Spleen (tissue), 7 donors: Measurements from ENCODE around the gene CTNNB1.

Experiments
- POLR2A ChIP-seq, 3 donors: fragments of 450-650 bp; IDR thresholded peaks; one replicate each; pipeline ENCODE4 v1.5.1; 2017; ENCODE audit warnings: antibody characterized with exemption in 3 of 3, mild to moderate bottlenecking in 1 of 3
- POLR2AphosphoS5 ChIP-seq, 3 donors: sonication (generic); formaldehyde crosslinking; IDR thresholded peaks; one replicate each; pipeline ENCODE4 v1.5.1; 2017; ENCODE audit warnings: antibody characterized with exemption in 3 of 3
- TF ChIP-seq, protein P1 (sequence below), 11 experiments: fragments of 200-600 bp in 7 of 11; fragments of 450-650 bp in 4 of 11; sonication (generic) in 4 of 11; IDR thresholded peaks in 8 of 11; conservative IDR thresholded peaks in 3 of 11; 1 replicate in 7 of 11; 2 replicates in 4 of 11; pipeline versions ENCODE4 v1.4.0 to v1.8.0; 2016 to 2021; ENCODE audit warnings: antibody characterized with exemption in 11 of 11, inconsistent platforms in 4 of 11, mild to moderate bottlenecking in 1 of 11
- donor health status: DM: no; HTN: no; CAD: no; lungs with moderate emphysema.
- donor health status: DM: no; HTN: no; CAD: no.
- donor health status: DM: no; HTN: no; CAD: no.

DNA sequence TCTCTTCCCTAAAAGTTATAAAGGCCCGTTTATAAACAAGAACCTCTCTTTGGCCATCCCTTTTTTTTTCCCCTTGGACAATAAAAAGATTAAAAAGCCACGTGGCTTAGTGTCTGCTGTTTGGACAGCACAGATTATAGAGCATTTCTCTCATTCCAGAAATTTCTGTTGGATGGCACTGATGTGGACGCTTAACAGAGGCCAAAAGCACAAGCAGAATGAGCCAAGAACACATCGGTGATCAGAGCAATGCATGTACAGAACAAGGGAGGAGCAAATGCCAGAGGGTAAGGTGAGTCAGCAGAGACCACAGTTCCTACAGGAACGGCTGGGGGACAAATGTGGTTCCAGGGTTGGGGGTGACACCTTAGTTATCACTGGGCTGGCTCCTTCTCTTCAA is 30.3 kb upstream of the CTNNB1 start:
- TF ChIP-seq POLR2A (IDR thresholded peaks at IDR 0.05) (no peak), POLR2AphosphoS5 (IDR thresholded peaks at IDR 0.05) (no peak)
- TF ChIP-seq, protein P1, sequence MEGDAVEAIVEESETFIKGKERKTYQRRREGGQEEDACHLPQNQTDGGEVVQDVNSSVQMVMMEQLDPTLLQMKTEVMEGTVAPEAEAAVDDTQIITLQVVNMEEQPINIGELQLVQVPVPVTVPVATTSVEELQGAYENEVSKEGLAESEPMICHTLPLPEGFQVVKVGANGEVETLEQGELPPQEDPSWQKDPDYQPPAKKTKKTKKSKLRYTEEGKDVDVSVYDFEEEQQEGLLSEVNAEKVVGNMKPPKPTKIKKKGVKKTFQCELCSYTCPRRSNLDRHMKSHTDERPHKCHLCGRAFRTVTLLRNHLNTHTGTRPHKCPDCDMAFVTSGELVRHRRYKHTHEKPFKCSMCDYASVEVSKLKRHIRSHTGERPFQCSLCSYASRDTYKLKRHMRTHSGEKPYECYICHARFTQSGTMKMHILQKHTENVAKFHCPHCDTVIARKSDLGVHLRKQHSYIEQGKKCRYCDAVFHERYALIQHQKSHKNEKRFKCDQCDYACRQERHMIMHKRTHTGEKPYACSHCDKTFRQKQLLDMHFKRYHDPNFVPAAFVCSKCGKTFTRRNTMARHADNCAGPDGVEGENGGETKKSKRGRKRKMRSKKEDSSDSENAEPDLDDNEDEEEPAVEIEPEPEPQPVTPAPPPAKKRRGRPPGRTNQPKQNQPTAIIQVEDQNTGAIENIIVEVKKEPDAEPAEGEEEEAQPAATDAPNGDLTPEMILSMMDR (IDR thresholded peaks at IDR 0.05 in 8 of 11, conservative IDR thresholded peaks at IDR 0.05 in 3 of 11): no peak
